HCT116 (cell line): Measurements from ENCODE around the gene NSRP1. TPM values are rescaled to one million over a fixed set of nuclear protein-coding genes. Genes with fewer than 3 reads are reported as not detected.
"Not testable (repeated sequence)": the region's sequence is repeated elsewhere in the genome, so short reads cannot be mapped to it uniquely, and the experiment has no call there.

Experiments used
- ATAC-seq: fragments of 200-7000 bp; cut with Tn5 transposase; 2 replicates; pipeline ENCODE4 v1.9.1; 2020; ENCODE audit warnings: mild to moderate bottlenecking, moderate library complexity
- BruUV-seq: library from RNA; stranded (reverse); fragments of 400-500 nt; replicated peaks from 2 replicates; lab custom pipeline; 2021; lab: Mats Ljungman, UMichigan
- CTCF ChIA-PET: fragments of 300-600 bp; sonication (Branson Sonifier 250); formaldehyde crosslinking; loops from one replicate; lab custom pipeline; 2021; ENCODE audit warnings: antibody characterized with exemption; lab: Charles Lee
- POLR2A ChIA-PET: fragments of 300-600, 350-600 bp; sonication (Branson Sonifier 250); formaldehyde crosslinking; loops from one replicate; lab custom pipeline; 2021; ENCODE audit warnings: antibody characterized with exemption; lab: Charles Lee
- RAD21 ChIA-PET, 2 experiments: fragments of 300-600 bp; sonication (Branson Sonifier 250); formaldehyde crosslinking; loops; one replicate each; lab custom pipeline; 2023; ENCODE audit warnings: low total read pairs in 2 of 2; ENCODE audit not compliant: uncharacterized antibody in 2 of 2, unreplicated experiment in 2 of 2, low non-redundant PET in 1 of 2; lab: Charles Lee
- DNase-seq: peaks from one replicate; pipeline ENCODE4 v3.0.0-alpha.2; 2010; ENCODE audit warnings: low read depth, low spot score
- H2AFZ ChIP-seq: fragments of 200-600 bp; shearing (Covaris generic), sonication (generic); 2 replicates; pipeline ENCODE4 v1.6.1; 2017; ENCODE audit warnings: low read depth, mixed run types, mixed read lengths, antibody characterized with exemption, low read length; ENCODE audit not compliant: poor library complexity, severe bottlenecking
- H3K27ac ChIP-seq: 2 replicates; pipeline ENCODE4 v1.5.1; 2012; ENCODE audit warnings: low read depth, low read length
- H3K27me3 ChIP-seq: fragments of 200-600 bp; sonication (generic); 2 replicates; pipeline ENCODE4 v1.6.1; 2016; ENCODE audit warnings: mixed run types, low read length, mixed read lengths; ENCODE audit not compliant: insufficient read depth
- H3K36me3 ChIP-seq, 2 experiments: fragments of 200-500 bp in 1 of 2; fragments of 200-600 bp in 1 of 2; sonication (Bioruptor generic) in 1 of 2; sonication (generic) in 1 of 2; 2 replicates each; pipeline versions ENCODE4 v1.5.1 to v1.6.1; 2014 to 2016; ENCODE audit warnings: low read length in 2 of 2, inconsistent platforms in 1 of 2, mixed read lengths in 1 of 2, mixed run types in 1 of 2; ENCODE audit not compliant: insufficient read depth in 2 of 2, control insufficient read depth in 1 of 2
- H3K4me1 ChIP-seq, 2 experiments: fragments of 200-600 bp in 1 of 2; sonication (generic) in 1 of 2; 2 replicates each; pipeline versions ENCODE4 v1.5.1 to v1.6.1; 2012 to 2017; ENCODE audit warnings: low read length in 2 of 2, inconsistent platforms in 1 of 2, mild to moderate bottlenecking in 1 of 2, mixed read lengths in 1 of 2, mixed run types in 1 of 2, moderate library complexity in 1 of 2; ENCODE audit not compliant: insufficient read depth in 2 of 2, control insufficient read depth in 1 of 2
- H3K4me2 ChIP-seq: fragments of 200-600 bp; sonication (generic); 2 replicates; pipeline ENCODE4 v1.6.1; 2017; ENCODE audit warnings: mixed run types, low read length, mixed read lengths
- H3K4me3 ChIP-seq, 2 experiments: fragments of 200-600 bp in 1 of 2; sonication (generic) in 1 of 2; replicated peaks in 1 of 2; 2 replicates each; pipeline ENCODE4 v1.5.1; 2011 to 2016; ENCODE audit warnings: low read length in 2 of 2, control low read depth in 1 of 2, low read depth in 1 of 2, mild to moderate bottlenecking in 1 of 2, mixed read lengths in 1 of 2, mixed run types in 1 of 2
- H3K79me2 ChIP-seq: fragments of 200-600 bp; sonication (generic); 2 replicates; pipeline ENCODE4 v1.6.1; 2017; ENCODE audit warnings: mild to moderate bottlenecking, mixed run types, low read length, moderate library complexity, mixed read lengths; ENCODE audit not compliant: insufficient read depth
- H3K9ac ChIP-seq: fragments of 200-600 bp; sonication (generic); 2 replicates; pipeline ENCODE4 v1.6.1; 2016; ENCODE audit warnings: low read length, mixed read lengths
- H3K9me2 ChIP-seq: fragments of 200-600 bp; sonication (generic), shearing (Covaris generic); 2 replicates; pipeline ENCODE4 v1.6.1; 2017; ENCODE audit warnings: mixed run types, mild to moderate bottlenecking, moderate library complexity; ENCODE audit not compliant: insufficient read depth
- H3K9me3 ChIP-seq, 2 experiments: fragments of 200-500 bp in 1 of 2; fragments of 200-600 bp in 1 of 2; sonication (Bioruptor generic) in 1 of 2; sonication (generic) in 1 of 2; 2 replicates each; pipeline ENCODE4 v1.6.1; 2014 to 2017; ENCODE audit warnings: low read length in 2 of 2, mixed read lengths in 2 of 2, inconsistent platforms in 1 of 2, low read depth in 1 of 2, mild to moderate bottlenecking in 1 of 2, mixed run types in 1 of 2, moderate library complexity in 1 of 2; ENCODE audit not compliant: control insufficient read depth in 1 of 2, insufficient read depth in 1 of 2
- H4K20me1 ChIP-seq: fragments of 200-600 bp; sonication (generic), shearing (Covaris generic); 2 replicates; pipeline ENCODE4 v1.6.1; 2017; ENCODE audit warnings: mixed run types, mild to moderate bottlenecking, moderate library complexity; ENCODE audit not compliant: insufficient read depth
- EGR1 ChIP-seq: IDR thresholded peaks from 2 replicates; pipeline ENCODE4 v1.6.1; 2012; ENCODE audit warnings: low read depth
- ELF1 ChIP-seq: IDR thresholded peaks from 2 replicates; pipeline ENCODE4 v1.6.1; 2012; ENCODE audit warnings: low read depth, borderline replicate concordance
- EZH2phosphoT487 ChIP-seq: fragments of 200-600 bp; IDR thresholded peaks from 2 replicates; pipeline ENCODE4 v1.6.1; 2018; ENCODE audit warnings: antibody characterized with exemption, borderline replicate concordance
- JUND ChIP-seq: IDR thresholded peaks from 2 replicates; pipeline ENCODE4 v1.6.1; 2012
- POLR2AphosphoS5 ChIP-seq: IDR thresholded peaks from 2 replicates; pipeline ENCODE4 v1.6.1; 2011; ENCODE audit warnings: mild to moderate bottlenecking, low read depth, low read length, moderate library complexity
- SP1 ChIP-seq: IDR thresholded peaks from 2 replicates; pipeline ENCODE4 v1.6.1; 2012; ENCODE audit warnings: low read depth
- ZNF274 ChIP-seq: fragments of 200-500 bp; sonication (Bioruptor generic); IDR thresholded peaks from 2 replicates; pipeline ENCODE4 v1.6.1; 2014; ENCODE audit warnings: mild to moderate bottlenecking, low read depth, low read length, inconsistent platforms
- intact Hi-C: fragments of 100-400 bp; cut with micrococcal nuclease; formaldehyde crosslinking; loops from 2 replicates; pipeline ENCODE4 v1.10.0; 2022
- total RNA-seq: library from RNA; stranded (reverse); gene quantifications from one replicate; pipeline ENCODE4 v1.2.1, GENCODE V29; 2021; ENCODE audit not compliant: unreplicated experiment
- TF ChIP-seq, protein P1 (sequence below): IDR thresholded peaks from 2 replicates; pipeline ENCODE4 v1.6.1; 2012; ENCODE audit warnings: low read depth

NSRP1 gene
- total RNA-seq, 1 experiment from 2014 or later, result 24.9 TPM

DNA sequence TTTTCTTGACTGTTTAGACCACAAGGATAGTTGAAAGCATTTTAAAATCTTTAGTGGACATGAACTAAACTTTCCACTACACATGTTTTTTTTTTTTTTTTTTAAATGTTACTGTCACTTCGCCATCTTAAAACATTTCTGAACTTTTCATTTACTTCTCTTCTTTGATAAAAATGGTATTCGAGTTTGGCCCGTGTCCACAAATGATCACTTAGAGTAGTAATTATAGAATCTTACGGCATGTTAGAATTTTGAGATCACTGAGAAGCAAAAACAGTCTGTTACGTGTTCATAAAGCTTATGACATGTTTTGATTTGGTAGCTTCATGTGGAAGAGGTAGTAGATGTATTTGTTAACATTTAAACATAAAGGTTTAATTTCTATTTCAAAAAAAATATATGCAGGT, 1.1 kb downstream of the NSRP1 start (continued):
- TF ChIP-seq, protein P1, sequence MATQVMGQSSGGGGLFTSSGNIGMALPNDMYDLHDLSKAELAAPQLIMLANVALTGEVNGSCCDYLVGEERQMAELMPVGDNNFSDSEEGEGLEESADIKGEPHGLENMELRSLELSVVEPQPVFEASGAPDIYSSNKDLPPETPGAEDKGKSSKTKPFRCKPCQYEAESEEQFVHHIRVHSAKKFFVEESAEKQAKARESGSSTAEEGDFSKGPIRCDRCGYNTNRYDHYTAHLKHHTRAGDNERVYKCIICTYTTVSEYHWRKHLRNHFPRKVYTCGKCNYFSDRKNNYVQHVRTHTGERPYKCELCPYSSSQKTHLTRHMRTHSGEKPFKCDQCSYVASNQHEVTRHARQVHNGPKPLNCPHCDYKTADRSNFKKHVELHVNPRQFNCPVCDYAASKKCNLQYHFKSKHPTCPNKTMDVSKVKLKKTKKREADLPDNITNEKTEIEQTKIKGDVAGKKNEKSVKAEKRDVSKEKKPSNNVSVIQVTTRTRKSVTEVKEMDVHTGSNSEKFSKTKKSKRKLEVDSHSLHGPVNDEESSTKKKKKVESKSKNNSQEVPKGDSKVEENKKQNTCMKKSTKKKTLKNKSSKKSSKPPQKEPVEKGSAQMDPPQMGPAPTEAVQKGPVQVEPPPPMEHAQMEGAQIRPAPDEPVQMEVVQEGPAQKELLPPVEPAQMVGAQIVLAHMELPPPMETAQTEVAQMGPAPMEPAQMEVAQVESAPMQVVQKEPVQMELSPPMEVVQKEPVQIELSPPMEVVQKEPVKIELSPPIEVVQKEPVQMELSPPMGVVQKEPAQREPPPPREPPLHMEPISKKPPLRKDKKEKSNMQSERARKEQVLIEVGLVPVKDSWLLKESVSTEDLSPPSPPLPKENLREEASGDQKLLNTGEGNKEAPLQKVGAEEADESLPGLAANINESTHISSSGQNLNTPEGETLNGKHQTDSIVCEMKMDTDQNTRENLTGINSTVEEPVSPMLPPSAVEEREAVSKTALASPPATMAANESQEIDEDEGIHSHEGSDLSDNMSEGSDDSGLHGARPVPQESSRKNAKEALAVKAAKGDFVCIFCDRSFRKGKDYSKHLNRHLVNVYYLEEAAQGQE, result no peak
- TF ChIP-seq EGR1 (no peak), EZH2phosphoT487 (no peak), JUND (no peak), ZNF274 (no peak), POLR2AphosphoS5 (no peak), SP1 (no peak), ELF1 (no peak)
- TF ChIP-seq, all 23 proteins: peak for 0

DNA sequence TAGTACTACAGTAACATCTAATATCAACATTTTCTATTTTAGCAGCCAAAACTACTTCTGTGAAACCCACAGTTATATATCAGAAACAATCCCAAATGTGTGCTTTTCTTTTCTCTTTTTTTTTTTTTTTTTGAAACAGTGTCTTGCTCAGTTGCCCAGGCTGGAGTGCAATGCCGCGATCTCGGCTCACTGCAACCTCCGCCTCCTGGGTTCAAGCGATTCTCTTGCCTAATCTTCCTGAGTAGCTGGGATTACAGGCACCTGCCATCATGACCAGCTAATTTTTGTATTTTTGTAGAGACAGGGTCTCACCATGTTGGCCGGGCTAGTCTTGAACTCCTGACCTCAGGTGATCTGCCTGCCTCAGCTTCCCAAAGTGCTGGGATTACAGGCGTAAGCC, 2.0 kb downstream of the NSRP1 start:
- ChIA-PET RAD21 (interaction anchor here in 1 of 2 experiments (0.7 kb wide), 1 partner anchor 218 kb away, joined by 6 read pairs; no protein-coding TSS in a partner anchor), CTCF (interaction anchor here (1.5 kb wide), 1 partner anchor 14 kb away, joined by 5 read pairs; no protein-coding TSS in a partner anchor), POLR2A (interaction anchor here (1.2 to 2.4 kb wide), 3 partner anchors 8 to 15 kb away, joined by 3 to 7 read pairs (median 4); no protein-coding TSS in a partner anchor)
- intact Hi-C loops, H3K4me3 ChIP-seq, H3K27ac ChIP-seq, H2AFZ ChIP-seq, ATAC-seq, H3K9me3 ChIP-seq, H3K27me3 ChIP-seq, H3K4me2 ChIP-seq, DNase-seq, H4K20me1 ChIP-seq, H3K4me1 ChIP-seq, BruUV-seq, H3K9me2 ChIP-seq: not testable (repeated sequence)
- H3K36me3 ChIP-seq, result peaks cover 15 to 16% of the 10 kb centered on the region in 2 experiments
- H3K79me2 ChIP-seq, result peaks cover 68% of the 10 kb centered on the region
- H3K9ac ChIP-seq, result peak overlapping the region; percentile 88; the same call in 1 of the 2 replicates
